ENCODE measurements around the gene BASP1.

DNA sequence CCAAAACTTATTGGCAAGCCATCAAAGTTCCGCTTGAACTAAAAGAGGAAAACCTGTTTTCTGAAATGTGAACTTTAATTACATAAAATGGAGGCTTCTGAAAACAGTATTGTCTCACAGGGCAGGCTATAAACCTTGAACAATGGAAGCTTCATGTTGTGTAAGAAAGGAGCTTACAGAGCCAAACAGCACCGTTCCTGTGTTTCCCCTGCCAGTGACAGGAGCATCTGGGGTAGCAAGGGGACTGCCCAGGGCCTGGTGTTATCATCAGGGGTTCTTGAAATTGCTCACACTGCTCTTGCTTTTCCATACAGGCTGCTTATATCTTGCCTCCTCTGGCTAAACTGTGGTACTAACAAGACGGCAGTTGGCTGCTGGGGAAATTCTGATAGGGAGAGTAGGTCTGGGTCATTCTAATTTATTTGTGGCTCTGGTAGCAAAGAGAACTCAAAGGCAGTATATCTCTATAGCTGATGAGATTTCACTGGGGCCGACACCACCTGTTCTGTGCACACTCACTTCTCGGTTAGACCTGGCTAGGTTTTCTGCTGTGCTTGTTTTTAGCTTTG is 40.4 kb downstream of the BASP1 start:
- TF ChIP-seq, protein P1, sequence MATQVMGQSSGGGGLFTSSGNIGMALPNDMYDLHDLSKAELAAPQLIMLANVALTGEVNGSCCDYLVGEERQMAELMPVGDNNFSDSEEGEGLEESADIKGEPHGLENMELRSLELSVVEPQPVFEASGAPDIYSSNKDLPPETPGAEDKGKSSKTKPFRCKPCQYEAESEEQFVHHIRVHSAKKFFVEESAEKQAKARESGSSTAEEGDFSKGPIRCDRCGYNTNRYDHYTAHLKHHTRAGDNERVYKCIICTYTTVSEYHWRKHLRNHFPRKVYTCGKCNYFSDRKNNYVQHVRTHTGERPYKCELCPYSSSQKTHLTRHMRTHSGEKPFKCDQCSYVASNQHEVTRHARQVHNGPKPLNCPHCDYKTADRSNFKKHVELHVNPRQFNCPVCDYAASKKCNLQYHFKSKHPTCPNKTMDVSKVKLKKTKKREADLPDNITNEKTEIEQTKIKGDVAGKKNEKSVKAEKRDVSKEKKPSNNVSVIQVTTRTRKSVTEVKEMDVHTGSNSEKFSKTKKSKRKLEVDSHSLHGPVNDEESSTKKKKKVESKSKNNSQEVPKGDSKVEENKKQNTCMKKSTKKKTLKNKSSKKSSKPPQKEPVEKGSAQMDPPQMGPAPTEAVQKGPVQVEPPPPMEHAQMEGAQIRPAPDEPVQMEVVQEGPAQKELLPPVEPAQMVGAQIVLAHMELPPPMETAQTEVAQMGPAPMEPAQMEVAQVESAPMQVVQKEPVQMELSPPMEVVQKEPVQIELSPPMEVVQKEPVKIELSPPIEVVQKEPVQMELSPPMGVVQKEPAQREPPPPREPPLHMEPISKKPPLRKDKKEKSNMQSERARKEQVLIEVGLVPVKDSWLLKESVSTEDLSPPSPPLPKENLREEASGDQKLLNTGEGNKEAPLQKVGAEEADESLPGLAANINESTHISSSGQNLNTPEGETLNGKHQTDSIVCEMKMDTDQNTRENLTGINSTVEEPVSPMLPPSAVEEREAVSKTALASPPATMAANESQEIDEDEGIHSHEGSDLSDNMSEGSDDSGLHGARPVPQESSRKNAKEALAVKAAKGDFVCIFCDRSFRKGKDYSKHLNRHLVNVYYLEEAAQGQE (IDR thresholded peaks at IDR 0.05; ENCODE audit: borderline replicate concordance) = no peak
- TF ChIP-seq, protein P2, sequence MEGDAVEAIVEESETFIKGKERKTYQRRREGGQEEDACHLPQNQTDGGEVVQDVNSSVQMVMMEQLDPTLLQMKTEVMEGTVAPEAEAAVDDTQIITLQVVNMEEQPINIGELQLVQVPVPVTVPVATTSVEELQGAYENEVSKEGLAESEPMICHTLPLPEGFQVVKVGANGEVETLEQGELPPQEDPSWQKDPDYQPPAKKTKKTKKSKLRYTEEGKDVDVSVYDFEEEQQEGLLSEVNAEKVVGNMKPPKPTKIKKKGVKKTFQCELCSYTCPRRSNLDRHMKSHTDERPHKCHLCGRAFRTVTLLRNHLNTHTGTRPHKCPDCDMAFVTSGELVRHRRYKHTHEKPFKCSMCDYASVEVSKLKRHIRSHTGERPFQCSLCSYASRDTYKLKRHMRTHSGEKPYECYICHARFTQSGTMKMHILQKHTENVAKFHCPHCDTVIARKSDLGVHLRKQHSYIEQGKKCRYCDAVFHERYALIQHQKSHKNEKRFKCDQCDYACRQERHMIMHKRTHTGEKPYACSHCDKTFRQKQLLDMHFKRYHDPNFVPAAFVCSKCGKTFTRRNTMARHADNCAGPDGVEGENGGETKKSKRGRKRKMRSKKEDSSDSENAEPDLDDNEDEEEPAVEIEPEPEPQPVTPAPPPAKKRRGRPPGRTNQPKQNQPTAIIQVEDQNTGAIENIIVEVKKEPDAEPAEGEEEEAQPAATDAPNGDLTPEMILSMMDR (IDR thresholded peaks at IDR 0.05; ENCODE audit: poor library complexity, severe bottlenecking) = no peak
- TF ChIP-seq TAF1 (IDR thresholded peaks at IDR 0.05; ENCODE audit: low read depth) (no peak), EZH2 (IDR thresholded peaks at IDR 0.05; ENCODE audit: borderline replicate concordance, insufficient read depth, low read length, poor library complexity, severe bottlenecking) (no peak), SMC3 (conservative IDR thresholded peaks at IDR 0.05; ENCODE audit: poor library complexity) (no peak), EP300 (conservative IDR thresholded peaks at IDR 0.05; ENCODE audit: poor library complexity, severe bottlenecking) (no peak), POLR2AphosphoS5 (IDR thresholded peaks at IDR 0.05) (no peak), RAD21 (conservative IDR thresholded peaks at IDR 0.05) (no peak), MXI1 (conservative IDR thresholded peaks at IDR 0.05; ENCODE audit: poor library complexity, severe bottlenecking) (no peak)

Data from neural cell (in vitro differentiated cells).